ENCODE results near the gene IFI27.

IFI27 gene

GRCh38 chr14:94080621-94081385, 29.7 kb upstream of the IFI27 start, which contains the start of the genes DDX24 and IFI27L1:
TSS of gene DDX24 (minus strand) at chr14:94081202. CDS start at chr14:94079742, 1,460 bp downstream.
TSS of gene IFI27L1 (plus strand) at chr14:94081310. CDS start at chr14:94096938, 15,628 bp downstream.
- Histone ChIP-seq H3K4me1 (ENCODE audit: control insufficient read depth in 5 of 5, insufficient read depth in 5 of 5, low read length in 5 of 5) (peaks cover 13 to 56% (median 49%) of the 10 kb centered on the region in 5 donors), H3K27ac (ENCODE audit: low read depth, low read length) (peak within 1 kb of the TSS; percentile 94)

GRCh38 chr14:94081386-94081820, 29.1 kb upstream of the IFI27 start:
- Histone ChIP-seq H3K27ac (ENCODE audit: low read depth, low read length) (peak overlapping the region; percentile 94), H3K4me3 (ENCODE audit: low read depth in 1 of 5, low read length in 5 of 5) (peak overlapping the region; percentile 87 to 96 (median 90)), H3K9ac (ENCODE audit: low read length in 5 of 5) (peak overlapping the region; percentile 88 to 98 (median 96)), H3K4me1 (ENCODE audit: control insufficient read depth in 5 of 5, insufficient read depth in 5 of 5, low read length in 5 of 5) (peaks cover 13 to 50% (median 44%) of the 10 kb centered on the region in 5 donors), H3K9me3 (ENCODE audit: control insufficient read depth in 5 of 5, low read length in 5 of 5) (no peaks in the 10 kb centered on the region), H3K27me3 (ENCODE audit: control insufficient read depth in 5 of 5, insufficient read depth in 4 of 5, low read length in 5 of 5) (no peaks in the 10 kb centered on the region), H3K36me3 (ENCODE audit: control insufficient read depth in 5 of 5, insufficient read depth in 5 of 5, low read length in 5 of 5) (peaks cover 8 to 20% (median 15%) of the 10 kb centered on the region in 5 donors)

More at GRCh38 chr14:94080621-94081385, 29.7 kb upstream of the IFI27 start, which contains the start of the genes DDX24 and IFI27L1:
- Histone ChIP-seq H3K9me3 (ENCODE audit: control insufficient read depth in 5 of 5, low read length in 5 of 5) (peaks cover 0 to 3% (median 0%) of the 10 kb centered on the region in 5 donors), H3K27me3 (ENCODE audit: control insufficient read depth in 5 of 5, insufficient read depth in 4 of 5, low read length in 5 of 5) (no peaks in the 10 kb centered on the region), H3K9ac (ENCODE audit: low read length in 5 of 5) (peak within 1 kb of the TSS; percentile 88 to 98 (median 96)), H3K36me3 (ENCODE audit: control insufficient read depth in 5 of 5, insufficient read depth in 5 of 5, low read length in 5 of 5) (peaks cover 8 to 20% (median 15%) of the 10 kb centered on the region in 5 donors), H3K4me3 (ENCODE audit: low read depth in 1 of 5, low read length in 5 of 5) (peak within 1 kb of the TSS; percentile 87 to 96 (median 90))

GRCh38 chr14:94087891-94088290, 22.6 kb upstream of the IFI27 start:
- Histone ChIP-seq H3K27ac (ENCODE audit: low read depth, low read length) (no peak overlapping the region), H3K9ac (ENCODE audit: low read length in 5 of 5) (no peak overlapping the region), H3K9me3 (ENCODE audit: control insufficient read depth in 5 of 5, low read length in 5 of 5) (no peaks in the 10 kb centered on the region), H3K4me1 (ENCODE audit: control insufficient read depth in 5 of 5, insufficient read depth in 5 of 5, low read length in 5 of 5) (no peaks in the 10 kb centered on the region), H3K4me3 (ENCODE audit: low read depth in 1 of 5, low read length in 5 of 5) (no peak overlapping the region), H3K36me3 (ENCODE audit: control insufficient read depth in 5 of 5, insufficient read depth in 5 of 5, low read length in 5 of 5) (no peaks in the 10 kb centered on the region), H3K27me3 (ENCODE audit: control insufficient read depth in 5 of 5, insufficient read depth in 4 of 5, low read length in 5 of 5) (no peaks in the 10 kb centered on the region)

- no peaks in the 10 kb centered on the region for H3K27me3 ChIP-seq (ENCODE audit: control insufficient read depth in 5 of 5, insufficient read depth in 4 of 5, low read length in 5 of 5)
Observed at GRCh38 chr14:94088516-94088915, 22.0 kb upstream of the IFI27 start.

GRCh38 chr14:94089479-94089878, 21.1 kb upstream of the IFI27 start:
- Histone ChIP-seq H3K36me3 (ENCODE audit: control insufficient read depth in 5 of 5, insufficient read depth in 5 of 5, low read length in 5 of 5) (no peaks in the 10 kb centered on the region), H3K9ac (ENCODE audit: low read length in 5 of 5) (no peak overlapping the region), H3K27ac (ENCODE audit: low read depth, low read length) (no peak overlapping the region), H3K27me3 (ENCODE audit: control insufficient read depth in 5 of 5, insufficient read depth in 4 of 5, low read length in 5 of 5) (no peaks in the 10 kb centered on the region), H3K4me1 (ENCODE audit: control insufficient read depth in 5 of 5, insufficient read depth in 5 of 5, low read length in 5 of 5) (no peaks in the 10 kb centered on the region), H3K4me3 (ENCODE audit: low read depth in 1 of 5, low read length in 5 of 5) (no peak overlapping the region), H3K9me3 (ENCODE audit: control insufficient read depth in 5 of 5, low read length in 5 of 5) (no peaks in the 10 kb centered on the region)

More at GRCh38 chr14:94088516-94088915, 22.0 kb upstream of the IFI27 start:
- Histone ChIP-seq H3K27ac (ENCODE audit: low read depth, low read length) (no peak overlapping the region), H3K9ac (ENCODE audit: low read length in 5 of 5) (no peak overlapping the region), H3K9me3 (ENCODE audit: control insufficient read depth in 5 of 5, low read length in 5 of 5) (no peaks in the 10 kb centered on the region), H3K4me1 (ENCODE audit: control insufficient read depth in 5 of 5, insufficient read depth in 5 of 5, low read length in 5 of 5) (no peaks in the 10 kb centered on the region), H3K4me3 (ENCODE audit: low read depth in 1 of 5, low read length in 5 of 5) (no peak overlapping the region), H3K36me3 (ENCODE audit: control insufficient read depth in 5 of 5, insufficient read depth in 5 of 5, low read length in 5 of 5) (no peaks in the 10 kb centered on the region)

- H3K36me3 ChIP-seq (ENCODE audit: control insufficient read depth in 5 of 5, insufficient read depth in 5 of 5, low read length in 5 of 5) = peaks cover 0 to 7% (median 4%) of the 10 kb centered on the region in 5 donors
- H3K9me3 ChIP-seq (ENCODE audit: control insufficient read depth in 5 of 5, low read length in 5 of 5) = no peaks in the 10 kb centered on the region
- no peak overlapping the region for H3K9ac ChIP-seq (ENCODE audit: low read length in 5 of 5)
- no peak overlapping the region for H3K4me3 ChIP-seq (ENCODE audit: low read depth in 1 of 5, low read length in 5 of 5)
- no peaks in the 10 kb centered on the region for H3K27me3 ChIP-seq (ENCODE audit: control insufficient read depth in 5 of 5, insufficient read depth in 4 of 5, low read length in 5 of 5)
- no peak overlapping the region for H3K27ac ChIP-seq (ENCODE audit: low read depth, low read length)
- no peaks in the 10 kb centered on the region for H3K4me1 ChIP-seq (ENCODE audit: control insufficient read depth in 5 of 5, insufficient read depth in 5 of 5, low read length in 5 of 5)
Observed at GRCh38 chr14:94093418-94093817, 17.1 kb upstream of the IFI27 start.

GRCh38 chr14:94097091-94097490, 13.4 kb upstream of the IFI27 start:
- H3K4me3 ChIP-seq (ENCODE audit: low read depth in 1 of 5, low read length in 5 of 5) = no peak overlapping the region
- peaks cover 0 to 8% (median 5%) of the 10 kb centered on the region in 5 donors for H3K4me1 ChIP-seq (ENCODE audit: control insufficient read depth in 5 of 5, insufficient read depth in 5 of 5, low read length in 5 of 5)
- H3K9ac ChIP-seq (ENCODE audit: low read length in 5 of 5) = no peak overlapping the region
- H3K27me3 ChIP-seq (ENCODE audit: control insufficient read depth in 5 of 5, insufficient read depth in 4 of 5, low read length in 5 of 5) = no peaks in the 10 kb centered on the region
- H3K9me3 ChIP-seq (ENCODE audit: control insufficient read depth in 5 of 5, low read length in 5 of 5) = no peaks in the 10 kb centered on the region
- peaks cover 0 to 12% (median 4%) of the 10 kb centered on the region in 5 donors for H3K36me3 ChIP-seq (ENCODE audit: control insufficient read depth in 5 of 5, insufficient read depth in 5 of 5, low read length in 5 of 5)
- H3K27ac ChIP-seq (ENCODE audit: low read depth, low read length) = no peak overlapping the region

GRCh38 chr14:94098326-94098992, 12.1 kb upstream of the IFI27 start:
- peaks cover 0 to 12% (median 4%) of the 10 kb centered on the region in 5 donors for H3K36me3 ChIP-seq (ENCODE audit: control insufficient read depth in 5 of 5, insufficient read depth in 5 of 5, low read length in 5 of 5)
- no peak overlapping the region for H3K27ac ChIP-seq (ENCODE audit: low read depth, low read length)
- no peak overlapping the region for H3K4me3 ChIP-seq (ENCODE audit: low read depth in 1 of 5, low read length in 5 of 5)
- no peaks in the 10 kb centered on the region for H3K27me3 ChIP-seq (ENCODE audit: control insufficient read depth in 5 of 5, insufficient read depth in 4 of 5, low read length in 5 of 5)
- no peak overlapping the region for H3K9ac ChIP-seq (ENCODE audit: low read length in 5 of 5)
- H3K4me1 ChIP-seq (ENCODE audit: control insufficient read depth in 5 of 5, insufficient read depth in 5 of 5, low read length in 5 of 5) = peaks cover 0 to 8% (median 5%) of the 10 kb centered on the region in 5 donors
- no peaks in the 10 kb centered on the region for H3K9me3 ChIP-seq (ENCODE audit: control insufficient read depth in 5 of 5, low read length in 5 of 5)

- no peak overlapping the region for H3K9ac ChIP-seq (ENCODE audit: low read length in 5 of 5)
- H3K4me3 ChIP-seq (ENCODE audit: low read depth in 1 of 5, low read length in 5 of 5) = no peak overlapping the region
- peaks cover 0 to 12% (median 7%) of the 10 kb centered on the region in 5 donors for H3K36me3 ChIP-seq (ENCODE audit: control insufficient read depth in 5 of 5, insufficient read depth in 5 of 5, low read length in 5 of 5)
- no peaks in the 10 kb centered on the region for H3K9me3 ChIP-seq (ENCODE audit: control insufficient read depth in 5 of 5, low read length in 5 of 5)
- H3K27ac ChIP-seq (ENCODE audit: low read depth, low read length) = no peak overlapping the region
- peaks cover 0 to 8% (median 5%) of the 10 kb centered on the region in 5 donors for H3K4me1 ChIP-seq (ENCODE audit: control insufficient read depth in 5 of 5, insufficient read depth in 5 of 5, low read length in 5 of 5)
- H3K27me3 ChIP-seq (ENCODE audit: control insufficient read depth in 5 of 5, insufficient read depth in 4 of 5, low read length in 5 of 5) = no peaks in the 10 kb centered on the region
Observed at GRCh38 chr14:94099006-94099405, 11.5 kb upstream of the IFI27 start.

GRCh38 chr14:94100847-94101246, 9.7 kb upstream of the IFI27 start:
- Histone ChIP-seq H3K27ac (ENCODE audit: low read depth, low read length) (peak overlapping the region; percentile 37), H3K4me1 (ENCODE audit: control insufficient read depth in 5 of 5, insufficient read depth in 5 of 5, low read length in 5 of 5) (peaks cover 0 to 8% (median 5%) of the 10 kb centered on the region in 5 donors), H3K9ac (ENCODE audit: low read length in 5 of 5) (no peak overlapping the region), H3K36me3 (ENCODE audit: control insufficient read depth in 5 of 5, insufficient read depth in 5 of 5, low read length in 5 of 5) (peaks cover 0 to 12% (median 7%) of the 10 kb centered on the region in 5 donors), H3K4me3 (ENCODE audit: low read depth in 1 of 5, low read length in 5 of 5) (no peak overlapping the region), H3K9me3 (ENCODE audit: control insufficient read depth in 5 of 5, low read length in 5 of 5) (no peaks in the 10 kb centered on the region), H3K27me3 (ENCODE audit: control insufficient read depth in 5 of 5, insufficient read depth in 4 of 5, low read length in 5 of 5) (no peaks in the 10 kb centered on the region)

All from subcutaneous abdominal adipose tissue (tissue), 5 donors.